DMS79 (cell line): ENCODE results near the gene MORN1.
"Not testable (repeated sequence)": the region's sequence is repeated elsewhere in the genome, so short reads cannot be mapped to it uniquely, and the experiment has no call there.

Source experiments
- DNase-seq: peaks from one replicate; lab custom pipeline; 2025; lab: John Stamatoyannopoulos, UW

The MORN1 gene

DNA sequence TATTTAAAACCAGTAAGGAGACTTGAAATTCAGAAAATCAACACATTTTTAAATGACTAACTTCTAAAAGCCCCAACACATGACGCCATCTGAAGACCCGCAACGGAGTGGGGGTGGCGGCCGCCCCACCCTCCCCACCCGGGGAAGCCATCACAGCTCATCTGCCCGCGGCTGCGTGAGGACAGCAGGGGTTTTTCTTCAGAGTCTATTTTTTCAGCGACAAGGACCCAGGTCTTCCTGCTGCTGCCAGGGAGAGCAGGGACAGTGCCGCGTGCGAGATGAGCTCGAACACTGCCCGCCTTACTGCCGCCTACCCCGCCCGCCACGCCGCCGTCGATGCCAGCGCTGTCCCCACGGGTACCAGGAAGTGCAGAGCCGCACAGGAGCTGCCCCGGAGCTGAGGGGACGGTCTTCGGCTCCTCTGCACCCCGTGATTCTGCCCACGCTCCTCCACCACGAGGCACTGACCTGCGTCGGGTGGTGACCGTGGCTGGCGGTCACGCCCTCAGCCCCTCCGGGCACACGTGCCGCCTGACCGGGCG lies 84.2 kb downstream of the MORN1 start:
- DNase-seq: no peak

DNA sequence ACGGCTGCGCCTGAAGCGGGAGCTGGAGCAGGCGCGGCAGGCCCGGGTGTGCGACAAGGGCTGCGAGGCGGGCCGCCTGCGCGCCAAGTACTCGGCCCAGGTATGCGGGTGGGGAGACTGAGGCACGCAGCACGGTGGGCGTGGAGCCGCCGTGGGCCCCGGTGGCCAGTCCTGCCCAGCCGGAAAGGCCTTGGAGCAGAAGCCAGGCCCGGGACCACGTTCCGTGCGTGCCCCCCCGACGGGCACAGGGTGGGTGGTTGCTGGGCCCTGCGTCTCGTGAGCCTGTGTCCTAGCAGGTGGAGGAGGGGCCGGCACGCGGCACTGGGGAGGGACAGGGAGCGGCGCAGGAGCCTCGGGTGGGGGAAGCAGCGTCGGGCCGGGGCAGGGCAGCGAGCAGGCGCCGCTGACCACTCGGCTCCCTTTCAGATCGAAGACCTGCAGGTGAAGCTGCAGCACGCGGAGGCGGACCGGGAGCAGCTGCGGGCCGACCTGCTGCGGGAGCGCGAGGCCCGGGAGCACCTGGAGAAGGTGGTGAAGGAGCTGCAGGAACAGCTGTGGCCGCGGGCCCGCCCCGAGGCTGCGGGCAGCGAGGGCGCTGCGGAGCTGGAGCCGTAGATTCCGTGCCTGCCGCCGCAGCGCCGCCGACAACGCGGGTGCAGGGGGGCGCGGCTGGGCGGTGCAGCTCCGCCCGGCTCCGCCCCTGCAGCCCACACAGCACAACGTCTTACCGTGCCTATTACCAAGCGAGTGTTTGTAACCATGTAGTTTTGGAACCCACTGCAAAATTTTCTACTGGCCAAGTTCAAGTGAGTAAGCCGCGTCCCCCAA lies 85.0 kb downstream of the MORN1 start:
- no peak for DNase-seq

GRCh38 chr1:2304921-2305681 lies 86.3 kb downstream of the MORN1 start:
- DNase-seq: no peak

GRCh38 chr1:2304282-2304681 lies 87.1 kb downstream of the MORN1 start:
- DNase-seq: no peak

DNA sequence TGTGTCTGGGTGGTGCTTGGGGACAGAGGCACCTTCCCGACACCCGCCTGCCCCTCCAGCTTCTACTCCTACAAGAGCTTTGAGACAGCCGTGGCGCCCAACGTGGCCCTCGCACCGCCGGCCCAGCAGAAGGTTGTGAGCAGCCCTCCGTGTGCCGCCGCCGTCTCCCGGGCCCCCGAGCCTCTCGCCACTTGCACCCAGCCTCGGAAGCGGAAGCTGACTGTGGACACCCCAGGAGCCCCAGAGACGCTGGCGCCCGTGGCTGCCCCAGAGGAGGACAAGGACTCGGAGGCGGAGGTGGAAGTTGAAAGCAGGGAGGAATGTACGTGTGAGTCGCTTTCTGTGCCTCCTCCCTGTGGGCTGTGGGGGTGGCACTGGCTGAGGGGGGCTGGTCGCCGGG lies 87.6 kb downstream of the MORN1 start:
- no peak for DNase-seq

DNA sequence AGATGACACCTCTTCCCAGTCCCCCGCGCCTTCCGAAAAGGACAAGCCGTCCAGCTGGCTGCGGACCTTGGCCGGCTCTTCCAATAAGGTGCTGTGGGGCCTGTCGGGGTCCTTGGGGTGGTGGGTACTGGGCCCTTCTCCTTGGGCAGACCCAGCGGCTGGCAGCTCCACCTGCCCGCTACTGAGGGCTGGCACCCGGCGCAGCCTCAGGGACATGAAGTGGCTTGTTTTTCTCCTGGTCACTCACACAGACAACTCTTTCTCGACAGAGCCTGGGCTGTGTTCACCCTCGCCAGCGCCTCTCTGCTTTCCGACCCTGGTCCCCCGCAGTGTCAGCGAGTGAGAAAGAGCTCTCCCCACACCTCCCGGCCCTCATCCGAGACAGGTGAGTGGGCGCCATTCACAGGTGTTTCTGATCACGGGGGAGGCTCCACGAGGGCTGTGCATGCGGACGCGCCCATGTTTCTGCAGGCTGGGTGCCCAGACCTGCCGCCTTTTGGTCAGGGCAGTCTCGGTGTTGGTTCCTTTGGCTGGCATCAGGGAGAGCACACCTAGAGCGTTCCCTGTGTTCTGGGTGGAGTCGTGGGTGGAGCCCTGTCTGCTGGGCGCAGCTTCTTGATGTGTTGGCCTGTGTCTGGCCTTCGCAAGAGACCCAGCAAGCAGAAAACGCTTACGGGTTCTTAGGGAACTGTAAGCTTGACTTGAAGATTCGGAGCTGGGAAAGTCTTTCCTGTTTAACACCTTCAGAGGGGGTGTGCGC lies 88.2 kb downstream of the MORN1 start:
- no peak for DNase-seq

DNA sequence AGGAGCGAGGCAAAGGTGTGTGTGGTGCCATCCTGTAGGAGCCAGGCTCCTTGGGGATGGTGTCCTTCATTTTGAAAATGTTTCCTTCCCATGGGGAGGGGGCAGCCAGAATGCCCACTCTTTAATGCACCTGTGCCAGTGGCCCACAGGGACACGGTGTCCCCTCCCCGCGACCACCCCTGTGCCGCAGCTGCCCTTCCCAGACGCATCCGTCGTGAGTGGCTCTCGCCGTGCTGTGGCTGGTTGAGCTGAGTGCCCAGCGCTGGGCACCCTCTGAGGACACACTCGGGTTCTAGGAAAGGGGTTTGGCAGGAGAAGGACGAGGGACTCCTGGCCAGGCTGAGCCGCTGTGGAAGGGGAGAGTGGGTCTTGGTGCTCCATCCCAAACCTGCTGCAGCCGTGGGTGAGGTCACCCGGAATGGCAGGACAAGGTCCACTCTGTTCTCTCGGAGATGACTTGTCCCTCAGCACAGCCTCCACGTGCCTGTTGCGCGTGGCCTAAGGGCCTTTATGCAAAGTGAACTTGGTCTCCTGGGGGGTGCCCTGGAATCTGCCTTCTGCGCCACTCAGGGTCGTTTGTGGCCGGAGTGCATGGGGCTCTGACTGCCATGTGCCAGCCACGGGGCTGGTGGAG lies 88.9 kb downstream of the MORN1 start:
- DNase-seq: no peak

DNA sequence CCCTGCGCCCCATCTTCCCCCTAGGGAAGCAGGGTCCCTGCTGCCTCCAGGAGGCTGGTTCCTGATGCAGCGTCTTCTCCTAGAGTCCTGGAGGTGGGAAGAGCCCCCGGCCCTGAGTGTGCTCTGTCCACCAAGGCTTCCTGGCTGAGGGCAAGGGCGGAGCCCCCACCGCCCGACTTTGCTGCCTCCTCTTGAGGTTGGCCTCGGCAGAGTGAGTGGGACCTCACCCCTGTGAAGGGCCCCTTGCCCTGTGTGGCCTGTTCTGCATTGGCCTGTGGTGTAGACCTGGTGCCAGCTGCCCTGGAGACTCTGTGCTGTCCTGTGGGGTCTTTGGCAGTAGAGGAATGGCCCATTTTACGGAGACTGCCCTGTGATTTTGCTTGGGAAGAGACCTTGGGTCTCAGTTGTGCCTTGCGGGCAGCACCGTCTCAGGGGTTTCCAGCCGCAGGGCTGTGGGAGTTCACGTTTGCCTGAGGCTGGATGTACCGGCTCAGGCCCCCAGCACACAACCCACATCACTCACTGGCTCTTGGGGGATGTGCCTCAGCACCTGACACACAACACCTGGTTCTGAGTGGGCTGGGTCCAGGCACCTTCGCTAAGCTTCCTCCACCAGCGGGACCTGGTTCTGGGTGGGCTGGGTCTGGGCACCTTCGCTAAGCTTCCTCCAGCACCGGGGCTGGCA lies 89.6 kb downstream of the MORN1 start:
- no peak for DNase-seq

- no peak for DNase-seq
These were observed 90.3 kb downstream of the MORN1 start for GRCh38 chr1:2300851-2301606.

DNA sequence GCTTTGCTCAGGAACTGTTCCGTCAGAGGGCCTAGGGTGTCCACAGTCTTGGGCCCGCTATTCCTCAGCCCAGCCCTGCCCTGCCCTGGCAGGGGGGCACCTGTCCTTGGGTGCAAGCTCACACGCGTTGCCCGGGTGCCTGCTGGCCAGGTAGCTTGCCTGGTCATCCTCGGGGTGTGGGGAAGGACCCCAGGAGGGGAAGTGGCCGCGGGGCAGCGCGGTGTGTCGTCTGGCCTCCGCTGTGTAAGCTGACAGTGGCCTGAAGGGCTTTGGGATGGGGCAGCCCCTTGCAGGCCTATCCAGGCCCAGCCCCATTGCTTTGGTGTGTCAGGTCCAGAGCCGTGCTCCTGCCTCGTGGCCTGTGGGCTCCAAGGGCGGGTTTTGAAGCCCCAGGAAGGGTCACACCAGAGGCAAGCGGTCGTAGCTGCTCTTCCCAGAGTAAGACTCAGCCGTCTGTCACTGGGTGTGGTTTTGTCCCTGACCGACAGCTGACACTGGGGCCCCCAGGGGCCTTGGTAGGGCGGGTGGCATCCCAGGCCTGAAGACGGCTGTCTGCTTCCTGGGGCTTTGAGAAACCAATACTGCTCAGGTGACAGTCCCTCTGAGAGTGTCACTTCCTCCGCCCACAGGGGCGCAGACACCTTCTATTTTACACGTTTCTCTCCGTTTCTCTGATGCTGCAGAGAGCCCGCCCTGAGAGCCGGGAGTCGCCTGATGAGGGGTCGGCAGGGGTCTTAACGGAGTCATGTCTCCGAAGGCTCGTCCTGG lies 91.2 kb downstream of the MORN1 start:
- no peak for DNase-seq

DNA sequence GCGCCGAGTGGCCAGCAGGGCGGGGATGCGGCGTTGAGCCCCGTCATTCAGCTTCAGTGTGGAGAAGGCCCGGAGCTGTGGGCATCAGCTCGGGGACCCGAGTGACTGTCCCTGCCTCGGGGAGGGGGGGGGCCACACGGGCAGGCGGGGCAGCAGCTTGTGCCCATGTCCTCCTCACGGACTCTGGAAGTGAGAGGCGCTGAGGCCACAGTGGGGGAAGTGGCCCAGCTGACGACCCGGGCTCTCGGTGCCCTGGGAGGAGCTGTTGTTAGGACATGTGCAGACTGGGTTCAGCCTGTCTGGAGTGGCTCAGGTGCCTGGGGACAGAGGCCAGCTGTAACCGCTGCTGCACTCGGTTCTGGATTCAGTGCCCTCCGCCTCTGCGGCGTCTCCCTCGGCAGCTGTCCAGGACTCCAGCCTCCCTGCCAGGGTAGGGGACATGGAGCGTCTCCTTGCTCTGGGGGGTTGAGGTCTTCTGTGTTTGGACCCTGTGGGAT lies 92.2 kb downstream of the MORN1 start:
- peak; percentile 73 for DNase-seq

DNA sequence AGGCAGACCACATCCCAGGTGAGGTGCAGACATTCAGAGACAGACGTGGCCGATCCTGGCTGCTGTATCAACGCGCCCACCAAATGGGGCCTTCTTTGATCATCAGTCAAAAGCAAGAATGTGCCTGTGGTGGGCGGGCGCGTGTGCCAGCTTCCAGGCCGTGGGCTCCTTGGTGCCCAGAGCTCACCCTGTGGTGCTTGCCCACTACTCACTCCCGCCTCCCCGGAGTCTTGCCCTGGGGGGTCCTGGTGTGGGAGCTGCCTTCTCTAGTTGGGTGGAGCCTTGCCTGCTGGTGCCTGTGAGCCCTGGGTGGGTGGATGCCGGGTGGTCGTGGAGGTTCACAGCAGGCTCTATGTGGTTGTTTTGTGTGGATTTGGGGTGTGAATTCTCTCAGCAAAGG lies 92.7 kb downstream of the MORN1 start:
- no peak for DNase-seq

- no peak for DNase-seq
These were observed 93.9 kb downstream of the MORN1 start for GRCh38 chr1:2297246-2298011.

DNA sequence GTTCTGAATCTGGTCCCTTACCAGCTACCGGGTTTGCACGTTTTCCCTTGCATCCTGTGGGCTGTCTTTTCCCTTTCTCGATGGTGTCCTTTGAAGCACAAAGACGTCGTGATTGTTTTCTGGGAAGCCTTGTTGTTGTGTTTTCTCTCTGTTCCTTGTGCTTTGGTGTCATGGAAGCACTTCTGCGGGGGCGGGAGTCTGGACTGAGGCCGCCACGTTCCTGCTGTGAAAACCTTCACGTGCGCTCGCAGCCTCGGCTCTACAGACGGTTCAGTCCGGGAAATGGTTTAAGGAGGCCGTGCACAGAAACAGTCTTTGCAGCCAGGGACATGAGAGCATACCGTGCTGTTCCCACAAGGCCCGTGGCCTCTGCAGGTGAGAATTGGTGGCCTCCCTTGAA lies 94.7 kb downstream of the MORN1 start:
- no peak for DNase-seq

DNA sequence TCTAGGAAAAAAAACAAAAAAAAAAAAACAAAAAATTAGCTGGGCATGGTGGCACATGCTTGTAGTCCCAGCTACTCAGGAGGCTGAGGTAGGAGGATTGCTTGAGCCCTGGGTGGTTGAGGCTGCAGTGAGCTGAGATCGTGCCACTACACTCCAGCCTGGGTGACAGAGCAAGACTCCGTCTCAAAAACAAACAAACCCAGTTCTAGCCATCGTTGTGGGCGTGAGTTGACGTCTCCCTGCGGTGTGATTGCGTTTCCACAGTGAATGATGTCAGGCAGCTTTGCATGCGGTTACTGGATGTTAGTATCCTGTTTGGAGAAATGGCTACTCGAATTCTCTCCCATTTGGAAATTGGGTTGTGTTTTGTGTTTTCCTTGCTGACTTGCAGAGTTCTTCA lies 95.1 kb downstream of the MORN1 start:
- DNase-seq: not testable (repeated sequence)

DNA sequence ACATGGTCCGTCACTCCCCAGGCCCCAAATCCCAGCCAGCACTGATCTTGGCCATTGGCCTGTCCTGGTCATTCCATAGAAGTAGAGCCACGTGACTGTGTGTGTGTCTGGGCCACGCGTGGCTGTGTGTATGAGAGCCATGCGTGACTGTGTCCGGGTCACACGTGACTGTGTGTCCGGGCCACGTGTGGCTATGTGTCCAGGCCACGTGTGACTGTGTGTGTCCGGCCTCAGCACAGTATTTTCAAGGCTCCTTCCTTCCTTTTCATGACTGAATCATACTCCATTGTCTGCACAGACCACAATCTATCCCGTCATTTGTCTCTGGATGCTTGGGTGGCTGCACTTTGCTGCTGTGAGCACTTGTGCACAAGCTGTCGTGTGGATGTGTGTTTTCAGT lies 95.8 kb downstream of the MORN1 start:
- DNase-seq: no peak

DNA sequence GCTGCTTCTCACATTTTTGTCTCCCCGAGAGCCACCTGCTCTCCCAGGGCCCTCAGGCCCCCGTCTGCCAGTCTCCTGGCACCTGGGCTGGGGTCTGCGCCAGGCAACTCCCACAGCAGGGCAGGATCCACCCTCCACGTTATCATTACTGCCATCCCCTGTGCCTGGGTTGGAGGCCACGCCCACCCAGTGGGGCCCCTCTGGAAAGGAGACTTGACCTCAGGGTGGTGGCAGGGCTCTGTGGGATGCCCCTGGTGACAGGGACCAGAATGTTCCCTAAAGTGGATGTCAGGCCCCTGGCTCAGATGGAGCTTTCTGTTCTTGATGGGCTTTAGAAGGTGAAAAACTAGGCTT lies 96.7 kb downstream of the MORN1 start:
- DNase-seq: no peak

DNA sequence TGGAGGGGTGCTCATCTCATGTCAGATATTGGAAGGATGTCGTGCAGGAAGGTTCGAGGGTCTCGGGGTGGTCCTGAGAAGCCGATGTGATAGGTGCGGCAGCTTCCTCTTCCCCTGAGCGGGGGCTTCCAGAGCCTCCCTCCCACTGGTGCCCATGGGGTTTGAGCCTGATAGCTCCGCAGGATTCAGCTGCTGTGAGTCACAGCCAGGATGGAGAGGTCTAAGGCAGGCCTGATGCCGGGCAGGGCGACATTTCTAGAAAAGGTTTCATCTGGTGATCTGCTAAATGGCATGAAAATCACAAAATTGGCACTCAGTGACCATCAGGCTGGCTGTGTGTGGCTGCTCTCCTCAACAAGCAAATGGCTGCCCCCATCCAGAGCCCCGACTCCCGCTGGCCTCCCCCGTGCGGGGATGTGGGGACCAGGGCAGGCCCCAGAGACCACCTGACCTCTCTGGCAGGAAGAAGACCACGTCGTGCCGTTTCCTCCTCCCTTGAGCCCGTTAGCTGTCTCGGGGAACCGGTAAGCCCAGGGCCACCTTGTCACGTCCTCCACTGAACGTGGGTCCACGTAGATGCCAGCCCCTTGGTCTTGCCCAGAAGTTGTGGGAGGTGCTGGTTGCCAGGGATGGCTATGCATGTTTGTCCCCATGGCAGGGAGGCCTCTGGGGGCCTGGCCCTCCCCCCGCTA lies 97.2 kb downstream of the MORN1 start:
- no peak for DNase-seq
